Activated T-cell treated with anti-CD3 and anti-CD28 coated beads for 48 hours (primary cell): ENCODE data around the gene AP3S2.

Experiments used
- DNase-seq: peaks from one replicate; pipeline ENCODE4 v3.0.0-alpha.2; 2020; ENCODE audit warnings: low read depth

Gene AP3S2

GRCh38 chr15:89814112-89814742, 79.6 kb downstream of the AP3S2 start:
- DNase-seq: no peak

GRCh38 chr15:89813381-89814111, 80.2 kb downstream of the AP3S2 start:
- DNase-seq: no peak

GRCh38 chr15:89812847-89813320, 80.9 kb downstream of the AP3S2 start:
- DNase-seq: no peak

- DNase-seq: no peak
Observed at GRCh38 chr15:89812011-89812846, 81.6 kb downstream of the AP3S2 start.

- no peak for DNase-seq
Observed at GRCh38 chr15:89810837-89811236, 83.0 kb downstream of the AP3S2 start.

- no peak for DNase-seq
Observed at GRCh38 chr15:89809787-89810148, 84.0 kb downstream of the AP3S2 start.

GRCh38 chr15:89809093-89809786, 84.6 kb downstream of the AP3S2 start:
- no peak for DNase-seq

- no peak for DNase-seq
Observed at GRCh38 chr15:89808160-89808870, 85.5 kb downstream of the AP3S2 start.

GRCh38 chr15:89807689-89808088, 86.1 kb downstream of the AP3S2 start:
- no peak for DNase-seq

- no peak for DNase-seq
Observed at GRCh38 chr15:89806559-89807550, 86.9 kb downstream of the AP3S2 start.

GRCh38 chr15:89806210-89806558, 87.6 kb downstream of the AP3S2 start:
- no peak for DNase-seq

- no peak for DNase-seq
Observed at GRCh38 chr15:89805241-89806209, 88.3 kb downstream of the AP3S2 start.

GRCh38 chr15:89803941-89804800, 89.6 kb downstream of the AP3S2 start:
- no peak for DNase-seq

GRCh38 chr15:89802986-89803824, 90.6 kb downstream of the AP3S2 start:
- DNase-seq: no peak

- DNase-seq: no peak
Observed at GRCh38 chr15:89802231-89802928, 91.4 kb downstream of the AP3S2 start.

GRCh38 chr15:89801471-89802195, 92.2 kb downstream of the AP3S2 start:
- DNase-seq: no peak
